Stimulated activated CD8-positive, alpha-beta memory T cell treated with anti-CD3 and anti-CD28 coated beads, Interleukin-15, amount 100 ng/mL, for 48 hours (primary cell): ENCODE results near the gene ZNF595.
"Not testable (repeated sequence)": the region's sequence is repeated elsewhere in the genome, so short reads cannot be mapped to it uniquely, and the experiment has no call there.

Source experiments
- DNase-seq, 2 donors: peaks; one replicate each; pipeline ENCODE4 v3.0.0-alpha.2; 2020; ENCODE audit warnings: low read depth in 2 of 2

Gene ZNF595

GRCh38 chr4:85951-86350 is 32.8 kb downstream of the ZNF595 start:
- DNase-seq, result no peak

DNA sequence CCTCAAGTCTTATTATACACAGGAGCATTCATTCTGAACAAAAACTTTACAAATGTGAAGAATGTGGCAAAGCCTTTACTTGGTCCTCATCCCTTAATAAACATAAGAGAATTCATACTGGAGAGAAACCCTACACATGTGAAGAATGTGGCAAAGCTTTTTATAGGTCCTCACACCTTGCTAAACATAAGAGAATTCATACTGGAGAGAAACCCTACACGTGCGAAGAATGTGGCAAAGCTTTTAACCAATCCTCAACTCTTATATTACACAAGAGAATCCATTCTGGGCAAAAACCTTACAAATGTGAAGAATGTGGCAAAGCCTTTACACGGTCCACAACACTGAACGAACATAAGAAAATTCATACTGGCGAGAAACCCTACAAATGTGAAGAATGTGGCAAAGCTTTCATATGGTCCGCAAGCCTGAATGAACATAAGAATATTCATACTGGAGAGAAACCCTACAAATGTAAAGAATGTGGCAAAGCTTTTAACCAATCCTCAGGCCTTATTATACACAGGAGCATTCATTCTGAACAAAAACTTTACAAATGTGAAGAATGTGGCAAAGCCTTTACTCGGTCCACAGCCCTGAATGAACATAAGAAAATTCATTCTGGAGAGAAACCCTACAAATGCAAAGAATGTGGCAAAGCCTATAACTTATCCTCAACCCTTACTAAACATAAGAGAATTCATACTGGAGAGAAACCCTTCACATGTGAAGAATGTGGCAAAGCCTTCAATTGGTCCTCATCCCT is 33.6 kb downstream of the ZNF595 start:
- DNase-seq, result not testable (repeated sequence)

- no peak for DNase-seq
Measured at GRCh38 chr4:98386-98785, 45.3 kb downstream of the ZNF595 start.

GRCh38 chr4:99863-100262 is 46.7 kb downstream of the ZNF595 start:
- DNase-seq, result no peak

GRCh38 chr4:107083-107443 is 53.9 kb downstream of the ZNF595 start:
- DNase-seq, result no peak

DNA sequence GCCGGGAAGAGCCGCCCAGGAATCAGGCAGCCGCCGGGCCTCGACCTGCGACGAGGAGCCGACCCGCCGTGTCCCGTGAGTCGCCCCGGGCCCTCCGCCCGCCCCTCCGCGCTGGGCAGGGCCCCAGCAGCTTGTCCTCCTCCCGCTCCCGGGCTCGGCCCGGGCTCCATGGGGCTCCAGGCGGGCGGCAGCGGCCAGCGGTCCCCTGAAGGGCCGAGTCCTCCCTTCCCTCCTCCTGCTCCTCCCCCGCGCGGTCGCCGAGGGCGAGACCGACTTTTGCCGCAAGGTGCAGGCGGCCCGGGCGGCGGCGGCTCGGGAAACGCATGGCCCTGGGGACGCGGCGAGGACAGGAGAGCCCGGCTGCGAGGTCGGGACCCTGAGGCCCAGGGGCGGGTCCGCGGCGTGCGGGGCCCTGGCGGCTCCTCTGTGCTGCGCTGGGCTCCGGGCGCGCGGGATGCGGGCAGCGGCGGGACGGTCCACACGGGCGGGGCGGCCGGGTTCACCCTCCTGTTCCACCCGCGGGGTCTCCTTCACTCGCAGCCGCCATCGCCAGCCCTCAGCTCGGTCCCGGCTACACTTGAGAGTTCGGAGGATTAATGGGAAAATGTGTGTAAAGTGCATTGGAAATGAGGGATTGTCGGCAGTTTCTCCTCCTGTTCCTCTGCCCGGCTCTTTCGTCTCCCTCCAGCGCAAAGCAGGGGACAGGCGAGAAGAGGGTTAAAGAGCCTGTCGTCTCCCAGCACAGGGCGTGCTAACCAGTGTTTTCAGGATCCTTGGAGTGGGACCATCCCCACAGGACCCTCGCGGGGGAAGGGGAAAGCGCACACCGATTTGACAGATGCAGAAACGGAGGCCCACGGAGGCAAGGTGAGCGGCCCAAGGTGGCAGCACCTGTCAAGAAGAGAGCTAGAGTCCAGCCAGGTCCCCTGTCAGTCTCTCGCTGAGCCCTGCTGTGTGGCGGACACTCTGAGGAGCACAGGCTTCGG is 54.6 kb downstream of the ZNF595 start:
- no peak for DNase-seq

DNA sequence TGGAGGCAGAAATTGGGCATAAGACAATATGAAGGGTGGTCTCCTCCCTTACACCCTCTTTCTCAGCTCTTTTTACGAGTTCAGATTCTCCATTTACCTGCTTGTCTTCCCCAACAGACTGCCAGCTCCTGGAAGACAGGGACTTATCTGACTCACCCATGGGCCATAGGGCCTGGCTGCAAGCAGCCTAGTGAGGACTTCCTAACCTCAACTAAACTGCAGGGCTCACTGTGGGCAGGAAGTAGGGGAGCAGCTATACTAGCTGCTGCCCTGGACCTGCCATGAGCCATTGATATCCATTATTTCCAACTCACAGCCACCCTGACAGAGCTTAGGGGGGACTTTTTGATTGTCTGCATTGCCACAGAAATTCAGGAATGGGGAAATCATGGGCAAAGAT is 59.6 kb downstream of the ZNF595 start:
- no peak for DNase-seq

DNA sequence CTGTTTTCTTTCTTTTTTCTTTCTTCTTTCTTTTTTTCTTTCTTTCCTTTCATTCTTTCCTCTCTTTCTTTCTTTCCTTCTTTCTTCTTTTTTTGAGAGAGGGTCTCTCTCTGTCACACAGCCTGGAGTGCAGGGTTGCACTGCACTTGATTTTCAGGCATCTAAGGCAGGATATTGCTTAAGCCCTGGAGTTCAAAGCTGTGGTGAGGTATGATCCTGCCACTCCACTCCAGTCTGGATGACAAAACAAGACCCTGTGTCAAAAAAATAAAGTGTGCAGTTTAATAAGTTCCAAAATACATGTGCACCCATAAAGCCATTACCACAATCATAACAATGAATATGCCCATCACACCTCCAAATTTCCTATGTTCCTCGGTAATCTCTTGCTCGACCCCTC is 60.6 kb downstream of the ZNF595 start:
- DNase-seq, result no peak

DNA sequence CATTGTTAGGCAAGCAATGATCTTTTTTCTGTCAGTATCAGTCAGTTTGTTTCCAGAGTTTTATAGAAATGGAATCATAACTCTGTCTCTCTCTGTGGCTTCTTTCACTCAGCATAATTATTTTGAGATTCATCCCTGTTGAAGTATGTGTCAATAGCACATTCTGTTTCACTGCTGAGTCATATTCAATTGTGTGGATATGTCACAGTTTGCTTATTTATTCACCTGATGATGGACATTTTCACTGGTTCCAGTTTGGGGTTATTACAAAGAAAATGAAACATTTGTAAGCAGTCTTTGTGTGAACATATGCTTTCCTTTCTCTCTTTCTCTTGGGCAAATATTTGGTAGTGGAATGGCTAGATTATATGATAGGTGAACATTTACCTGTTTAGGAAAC is 61.0 kb downstream of the ZNF595 start:
- no peak for DNase-seq

- no peak for DNase-seq
Measured at GRCh38 chr4:116499-116898, 63.4 kb downstream of the ZNF595 start.

DNA sequence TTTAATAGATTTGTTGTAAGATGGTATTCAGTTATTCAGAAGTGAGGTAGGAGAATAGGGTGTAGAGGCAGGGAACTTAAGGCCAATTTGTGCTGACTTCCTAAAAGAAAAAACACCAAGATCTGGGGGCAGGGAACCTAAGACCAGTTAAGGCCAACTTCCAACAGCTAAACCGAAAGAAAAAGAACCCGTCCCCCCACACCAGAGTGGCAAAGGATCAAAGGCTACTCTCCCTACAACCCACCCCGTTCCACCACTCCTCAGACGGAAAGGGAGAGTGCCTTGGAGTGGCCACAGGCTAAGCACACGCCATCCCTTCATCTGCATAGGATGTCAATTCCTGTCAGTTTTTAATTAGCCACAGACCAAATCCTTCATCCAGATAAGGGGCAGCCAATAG is 67.5 kb downstream of the ZNF595 start:
- DNase-seq, result no peak

- peak in 1 of 2 donors; percentile 12 for DNase-seq
Measured at GRCh38 chr4:121408-122084, 68.4 kb downstream of the ZNF595 start.

GRCh38 chr4:123922-124274 is 70.8 kb downstream of the ZNF595 start:
- not testable (repeated sequence) for DNase-seq

GRCh38 chr4:124275-125081 is 71.4 kb downstream of the ZNF595 start, which contains the start of gene ZNF718:
TSS of gene ZNF718 (plus strand) at chr4:124501. CDS start at chr4:124671, 170 bp downstream.
- peak; percentile 84 to 87 for DNase-seq

GRCh38 chr4:125091-125771 is 72.1 kb downstream of the ZNF595 start:
- DNase-seq, result peak in 1 of 2 donors; percentile 7

DNA sequence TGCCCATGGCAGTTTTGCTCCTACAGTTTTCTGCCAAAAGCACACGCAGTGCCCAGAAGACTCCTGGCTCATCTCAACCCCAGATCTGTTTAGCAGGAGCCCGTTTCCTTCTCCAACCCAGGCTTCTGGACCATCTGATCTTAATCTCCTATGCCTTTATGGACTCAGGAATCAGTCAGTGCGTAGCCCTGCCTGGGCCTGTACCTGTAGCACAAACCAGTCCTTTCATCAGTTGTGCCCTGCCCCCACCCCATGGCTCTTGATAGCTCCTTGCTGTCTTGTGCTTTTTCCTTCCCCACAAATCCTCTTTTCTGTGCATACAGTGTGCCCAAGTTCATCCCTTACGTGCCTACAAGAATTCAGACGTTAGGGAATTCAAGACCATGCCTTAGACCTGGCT is 72.7 kb downstream of the ZNF595 start:
- no peak for DNase-seq

GRCh38 chr4:132483-132882 is 79.4 kb downstream of the ZNF595 start:
- DNase-seq, result no peak
